GM23338 (cell line): ENCODE data around the gene PTH1R. TPM values are rescaled to one million over a fixed set of nuclear protein-coding genes. Genes with fewer than 3 reads are reported as not detected.

Experiments used
- ATAC-seq: fragments of 200-7000 bp; cut with Tn5 transposase; 3 replicates; pipeline ENCODE4 v1.9.1; 2020
- DNase-seq: peaks from one replicate; pipeline ENCODE4 v3.0.0-alpha.2; 2015; ENCODE audit warnings: low spot score
- H2AFZ ChIP-seq: fragments of 200-600 bp; sonication (generic); 2 replicates; pipeline ENCODE4 v1.8.0; 2016; ENCODE audit warnings: antibody characterized with exemption, mild to moderate bottlenecking, moderate library complexity
- H3F3A ChIP-seq: fragments of 200-600 bp; sonication (generic); replicated peaks from 2 replicates; pipeline ENCODE4 v1.8.0; 2017; ENCODE audit warnings: antibody characterized with exemption, mixed run types, low read depth
- H3K27ac ChIP-seq: fragments of 200-600 bp; sonication (generic); 2 replicates; pipeline ENCODE4 v1.6.1; 2016; ENCODE audit warnings: low read depth
- H3K27me3 ChIP-seq: fragments of 200-600 bp; sonication (generic); 2 replicates; pipeline ENCODE4 v1.8.0; 2016; ENCODE audit warnings: mild to moderate bottlenecking, mixed run types, moderate library complexity; ENCODE audit not compliant: insufficient read depth
- H3K36me3 ChIP-seq: fragments of 200-600 bp; sonication (generic); 2 replicates; pipeline ENCODE4 v1.8.0; 2016; ENCODE audit warnings: mild to moderate bottlenecking; ENCODE audit not compliant: insufficient read depth
- H3K4me1 ChIP-seq: fragments of 200-600 bp; sonication (generic); 2 replicates; pipeline ENCODE4 v1.8.0; 2016; ENCODE audit warnings: mild to moderate bottlenecking, moderate library complexity; ENCODE audit not compliant: insufficient read depth
- H3K4me2 ChIP-seq: fragments of 200-600 bp; sonication (generic); 2 replicates; pipeline ENCODE4 v1.7.1; 2017; ENCODE audit warnings: mixed run types
- H3K4me3 ChIP-seq: fragments of 200-600 bp; sonication (generic); 2 replicates; pipeline ENCODE4 v1.6.1; 2016; ENCODE audit warnings: mixed run types
- H3K79me2 ChIP-seq: fragments of 200-600 bp; sonication (generic); replicated peaks from 2 replicates; pipeline ENCODE4 v1.8.0; 2017; ENCODE audit warnings: mild to moderate bottlenecking; ENCODE audit not compliant: insufficient read depth
- H3K9me2 ChIP-seq: fragments of 200-600 bp; sonication (generic); 2 replicates; pipeline ENCODE4 v1.8.0; 2017; ENCODE audit not compliant: insufficient read depth
- H4K20me1 ChIP-seq: fragments of 200-600 bp; sonication (generic); replicated peaks from 2 replicates; pipeline ENCODE4 v1.8.0; 2017; ENCODE audit warnings: mild to moderate bottlenecking; ENCODE audit not compliant: insufficient read depth
- H3K27ac Mint-ChIP-seq: 2 replicates; pipeline ENCODE4 v1.8.0; 2020; ENCODE audit warnings: inconsistent platforms, mild to moderate bottlenecking, moderate library complexity, mixed read lengths
- H3K27me3 Mint-ChIP-seq: 3 replicates; pipeline ENCODE4 v1.8.0; 2022; ENCODE audit warnings: low read depth, mild to moderate bottlenecking, moderate library complexity, mixed read lengths, inconsistent platforms; ENCODE audit not compliant: insufficient read depth, poor library complexity
- H3K36me3 Mint-ChIP-seq: 3 replicates; pipeline ENCODE4 v1.8.0; 2021; ENCODE audit warnings: low read depth, mild to moderate bottlenecking, inconsistent platforms, moderate library complexity, mixed read lengths
- H3K4me1 Mint-ChIP-seq: 3 replicates; pipeline ENCODE4 v1.8.0; 2020; ENCODE audit warnings: mild to moderate bottlenecking, inconsistent platforms, mixed read lengths
- H3K4me3 Mint-ChIP-seq: 3 replicates; pipeline ENCODE4 v1.8.0; 2021; ENCODE audit warnings: moderate library complexity, mild to moderate bottlenecking, inconsistent platforms, mixed read lengths
- H3K9me3 Mint-ChIP-seq: 3 replicates; pipeline ENCODE4 v1.8.0; 2020; ENCODE audit warnings: moderate library complexity, mild to moderate bottlenecking, inconsistent platforms, mixed read lengths
- ZNF331 ChIP-seq: fragments of 250-450 bp; sonication (Bioruptor Pico); IDR thresholded peaks from 2 replicates; pipeline ENCODE4 v1.5.0; 2020; ENCODE audit warnings: low read depth, mild to moderate bottlenecking, moderate library complexity
- polyA plus RNA-seq: library from polyadenylated mRNA; unstranded; fragments of >200 nt; fragmentation: Nextera tagmentation; extraction: Ambion mirVana; gene quantifications from 2 replicates; pipeline ENCODE4 v1.2.1, GENCODE V29; 2016
- total RNA-seq: library from RNA; depleted of rRNA; stranded (reverse); fragments of >200 nt; shearing (Covaris generic); gene quantifications from 2 replicates; pipeline ENCODE4 v1.2.3, GENCODE V29; 2014
- TF ChIP-seq, protein P1 (sequence below), 2 experiments: fragments of 200-600 bp in 1 of 2; sonication (generic) in 1 of 2; conservative IDR thresholded peaks; 2 replicates each; pipeline versions ENCODE4 v1.5.1 to v1.6.1; 2016 to 2017; ENCODE audit warnings: antibody characterized with exemption in 2 of 2, low read depth in 2 of 2, mild to moderate bottlenecking in 2 of 2, moderate library complexity in 1 of 2
- TF ChIP-seq, protein P2 (sequence below): IDR thresholded peaks from one replicate; pipeline ENCODE4 v1.6.1; 2018; ENCODE audit warnings: antibody characterized with exemption; ENCODE audit not compliant: unreplicated experiment

The PTH1R gene
- total and polyA plus RNA-seq, 2 experiments from 2014 or later, result 1.3 to 1.9 TPM

DNA sequence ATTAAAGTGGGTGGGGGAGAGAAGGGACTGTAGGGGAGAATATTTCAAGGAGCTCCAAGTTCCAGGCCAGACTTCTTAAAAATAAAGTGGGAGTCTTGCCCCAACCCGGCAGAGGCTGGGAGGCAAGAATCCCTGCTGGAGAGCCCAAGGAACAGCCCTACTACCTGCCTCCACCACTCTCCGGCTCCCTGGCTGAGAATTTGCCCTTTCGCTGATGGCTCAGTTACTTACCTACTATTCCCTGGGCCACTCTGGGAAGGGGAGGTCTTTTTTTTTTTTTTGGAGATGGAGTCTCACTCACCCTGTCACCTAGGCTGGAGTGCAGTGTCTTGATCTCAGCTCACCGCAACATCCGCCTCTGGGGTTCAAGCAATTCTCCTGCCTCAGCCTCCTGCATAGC, 29.8 kb upstream of the PTH1R start:
- Histone ChIP-seq H3K36me3 (no peaks in the 10 kb centered on the region), H3K27me3 (peaks cover 14% of the 10 kb centered on the region; the same call in 1 of the 2 replicates), H3K79me2 (no peaks in the 10 kb centered on the region), H3F3A (0 out of 2 replicates have a peak, but pooled peaks cover 3% of the 10 kb centered on the region), H2AFZ (peak overlapping the region; percentile 56; the same call in 1 of the 2 replicates), H3K4me2 (no peak overlapping the region), H3K9me2 (no peaks in the 10 kb centered on the region), H3K4me3 (no peak overlapping the region), H3K27ac (no peak overlapping the region), H4K20me1 (no peaks in the 10 kb centered on the region), H3K4me1 (peaks cover 4% of the 10 kb centered on the region)
- Mint-ChIP-seq H3K4me3 (no peak overlapping the region), H3K27ac (no peak overlapping the region), H3K4me1 (peaks cover 13% of the 10 kb centered on the region; the same call in 2 of the 3 replicates), H3K9me3 (no peaks in the 10 kb centered on the region; the same call in 2 of the 3 replicates), H3K36me3 (no peaks in the 10 kb centered on the region), H3K27me3 (peaks cover 12% of the 10 kb centered on the region)
- ATAC-seq (no peak), DNase-seq (no peak)
- TF ChIP-seq, protein P1, sequence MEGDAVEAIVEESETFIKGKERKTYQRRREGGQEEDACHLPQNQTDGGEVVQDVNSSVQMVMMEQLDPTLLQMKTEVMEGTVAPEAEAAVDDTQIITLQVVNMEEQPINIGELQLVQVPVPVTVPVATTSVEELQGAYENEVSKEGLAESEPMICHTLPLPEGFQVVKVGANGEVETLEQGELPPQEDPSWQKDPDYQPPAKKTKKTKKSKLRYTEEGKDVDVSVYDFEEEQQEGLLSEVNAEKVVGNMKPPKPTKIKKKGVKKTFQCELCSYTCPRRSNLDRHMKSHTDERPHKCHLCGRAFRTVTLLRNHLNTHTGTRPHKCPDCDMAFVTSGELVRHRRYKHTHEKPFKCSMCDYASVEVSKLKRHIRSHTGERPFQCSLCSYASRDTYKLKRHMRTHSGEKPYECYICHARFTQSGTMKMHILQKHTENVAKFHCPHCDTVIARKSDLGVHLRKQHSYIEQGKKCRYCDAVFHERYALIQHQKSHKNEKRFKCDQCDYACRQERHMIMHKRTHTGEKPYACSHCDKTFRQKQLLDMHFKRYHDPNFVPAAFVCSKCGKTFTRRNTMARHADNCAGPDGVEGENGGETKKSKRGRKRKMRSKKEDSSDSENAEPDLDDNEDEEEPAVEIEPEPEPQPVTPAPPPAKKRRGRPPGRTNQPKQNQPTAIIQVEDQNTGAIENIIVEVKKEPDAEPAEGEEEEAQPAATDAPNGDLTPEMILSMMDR (conservative IDR thresholded peaks at IDR 0.05; ENCODE audit: low read depth in 2 of 2), result no peak
- TF ChIP-seq, protein P2, sequence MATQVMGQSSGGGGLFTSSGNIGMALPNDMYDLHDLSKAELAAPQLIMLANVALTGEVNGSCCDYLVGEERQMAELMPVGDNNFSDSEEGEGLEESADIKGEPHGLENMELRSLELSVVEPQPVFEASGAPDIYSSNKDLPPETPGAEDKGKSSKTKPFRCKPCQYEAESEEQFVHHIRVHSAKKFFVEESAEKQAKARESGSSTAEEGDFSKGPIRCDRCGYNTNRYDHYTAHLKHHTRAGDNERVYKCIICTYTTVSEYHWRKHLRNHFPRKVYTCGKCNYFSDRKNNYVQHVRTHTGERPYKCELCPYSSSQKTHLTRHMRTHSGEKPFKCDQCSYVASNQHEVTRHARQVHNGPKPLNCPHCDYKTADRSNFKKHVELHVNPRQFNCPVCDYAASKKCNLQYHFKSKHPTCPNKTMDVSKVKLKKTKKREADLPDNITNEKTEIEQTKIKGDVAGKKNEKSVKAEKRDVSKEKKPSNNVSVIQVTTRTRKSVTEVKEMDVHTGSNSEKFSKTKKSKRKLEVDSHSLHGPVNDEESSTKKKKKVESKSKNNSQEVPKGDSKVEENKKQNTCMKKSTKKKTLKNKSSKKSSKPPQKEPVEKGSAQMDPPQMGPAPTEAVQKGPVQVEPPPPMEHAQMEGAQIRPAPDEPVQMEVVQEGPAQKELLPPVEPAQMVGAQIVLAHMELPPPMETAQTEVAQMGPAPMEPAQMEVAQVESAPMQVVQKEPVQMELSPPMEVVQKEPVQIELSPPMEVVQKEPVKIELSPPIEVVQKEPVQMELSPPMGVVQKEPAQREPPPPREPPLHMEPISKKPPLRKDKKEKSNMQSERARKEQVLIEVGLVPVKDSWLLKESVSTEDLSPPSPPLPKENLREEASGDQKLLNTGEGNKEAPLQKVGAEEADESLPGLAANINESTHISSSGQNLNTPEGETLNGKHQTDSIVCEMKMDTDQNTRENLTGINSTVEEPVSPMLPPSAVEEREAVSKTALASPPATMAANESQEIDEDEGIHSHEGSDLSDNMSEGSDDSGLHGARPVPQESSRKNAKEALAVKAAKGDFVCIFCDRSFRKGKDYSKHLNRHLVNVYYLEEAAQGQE, result no peak

DNA sequence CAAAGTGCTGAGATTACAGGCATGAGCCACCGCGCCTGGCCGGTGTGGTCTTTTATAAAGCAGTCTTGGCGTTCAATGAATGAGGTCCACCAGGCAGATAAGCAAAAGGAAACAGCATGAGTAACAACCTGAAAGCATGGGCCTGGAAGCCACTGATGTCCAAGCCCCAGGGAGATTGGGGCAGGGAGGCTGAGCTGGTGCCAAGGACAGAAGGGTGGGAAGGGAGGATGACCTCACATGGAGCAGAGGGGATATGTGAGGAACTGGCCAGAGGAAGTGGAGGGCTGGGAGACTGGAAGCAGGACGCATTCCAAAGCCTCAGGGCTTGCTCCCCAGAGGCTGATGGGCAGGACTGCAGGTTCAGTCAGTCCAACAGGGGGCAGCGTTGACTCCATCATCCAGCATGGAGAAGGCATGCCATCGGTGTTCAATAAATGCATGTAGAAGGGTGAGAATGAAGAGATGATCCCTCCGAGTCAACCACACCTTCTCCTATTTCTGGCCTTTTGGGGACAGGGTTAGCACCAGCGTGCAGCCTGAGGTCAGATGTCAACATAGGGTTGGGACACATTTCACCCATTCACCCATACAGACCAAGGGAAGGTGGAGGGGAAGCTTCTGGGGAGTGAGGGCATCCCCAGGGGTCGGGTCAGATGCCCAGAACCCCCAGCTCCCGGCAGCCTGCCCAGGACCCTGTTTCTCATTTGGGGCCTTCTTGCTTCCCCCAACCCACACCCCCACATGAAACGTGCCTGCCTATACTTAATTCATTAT, 29.1 kb upstream of the PTH1R start:
- H3K4me2 ChIP-seq, result no peak overlapping the region

More for the DNA sequence above, 29.1 kb upstream of the PTH1R start:
- H3K4me1 ChIP-seq, result peaks cover 4% of the 10 kb centered on the region
- H3K27me3 ChIP-seq, result peaks cover 14% of the 10 kb centered on the region; the same call in 1 of the 2 replicates
- ATAC-seq (peak; percentile 31), DNase-seq (peak; percentile 87)
- Mint-ChIP-seq H3K36me3 (no peaks in the 10 kb centered on the region), H3K4me3 (no peak overlapping the region), H3K27ac (no peak overlapping the region), H3K27me3 (peaks cover 16% of the 10 kb centered on the region), H3K9me3 (no peaks in the 10 kb centered on the region; the same call in 2 of the 3 replicates), H3K4me1 (peaks cover 13% of the 10 kb centered on the region; the same call in 2 of the 3 replicates)
- no peak overlapping the region for H3K4me3 ChIP-seq
- peak overlapping the region; percentile 56; the same call in 1 of the 2 replicates for H2AFZ ChIP-seq
- TF ChIP-seq, protein P1 (conservative IDR thresholded peaks at IDR 0.05; ENCODE audit: low read depth in 2 of 2), result peak; percentile 78 to 85
- no peak for TF ChIP-seq ZNF331 (CRISPR knock-in tag)
- H3K9me2 ChIP-seq, result no peaks in the 10 kb centered on the region
- no peak overlapping the region for H3K27ac ChIP-seq
- H3K79me2 ChIP-seq, result no peaks in the 10 kb centered on the region
- H4K20me1 ChIP-seq, result no peaks in the 10 kb centered on the region
- H3K36me3 ChIP-seq, result no peaks in the 10 kb centered on the region
- 0 out of 2 replicates have a peak, but pooled peaks cover 3% of the 10 kb centered on the region for H3F3A ChIP-seq
